Measurements from ENCODE around the gene PPFIA3. TPM values are rescaled to one million over a fixed set of nuclear protein-coding genes. Genes with fewer than 3 reads are reported as not detected.

PPFIA3 gene
- polyA plus RNA-seq, 1 of the 3 experiments (the other 2 are of a cell fraction): 5.7 TPM

- TF ChIP-seq ZBTB33 (IDR thresholded peaks at IDR 0.05; ENCODE audit: borderline replicate concordance, low read depth) (no peak), NFIC (IDR thresholded peaks at IDR 0.05; ENCODE audit: borderline replicate concordance) (peak; percentile 73; the same call in 1 of the 2 replicates), YY1 (IDR thresholded peaks at IDR 0.05; ENCODE audit: low read depth) (no peak), RCOR1 (IDR thresholded peaks at IDR 0.05; ENCODE audit: low read length) (no peak), EZH2phosphoT487 (IDR thresholded peaks at IDR 0.05; ENCODE audit: borderline replicate concordance, low read depth) (no peak), MAX (IDR thresholded peaks at IDR 0.05; ENCODE audit: low read depth) (peak; percentile 59; the same call in 1 of the 2 replicates), TEAD4 (IDR thresholded peaks at IDR 0.05; ENCODE audit: borderline replicate concordance, insufficient read depth) (no peak), ELF1 (IDR thresholded peaks at IDR 0.05) (no peak), MXI1 (IDR thresholded peaks at IDR 0.05; ENCODE audit: low read depth, low read length) (no peak), RAD21 (IDR thresholded peaks at IDR 0.05; ENCODE audit: low read length) (no peak), FOSL2 (IDR thresholded peaks at IDR 0.05; ENCODE audit: borderline replicate concordance, low read depth) (no peak)
These were observed at the start of gene PPFIA3 (continued) for GRCh38 chr19:49119411-49120324.

- Histone ChIP-seq H3K27me3 (ENCODE audit: insufficient read depth) (peaks cover 8% of the 10 kb centered on the region; the same call in 1 of the 2 replicates), H2AFZ (ENCODE audit: low read depth) (no peak overlapping the region), H3K79me2 (ENCODE audit: insufficient read depth) (no peaks in the 10 kb centered on the region), H3K9me2 (no peaks in the 10 kb centered on the region), H3K4me1 (ENCODE audit: control insufficient read depth in 1 of 2, insufficient read depth in 2 of 2, low read depth in 1 of 2, low read length in 1 of 2) (no peaks in the 10 kb centered on the region; a peak in 1 of 4 replicates), H3K27ac (ENCODE audit: low read depth in 2 of 2, low read length in 1 of 2) (no peak overlapping the region), H3K9ac (no peak overlapping the region), H3F3A (replicated peaks; ENCODE audit: insufficient read depth) (peaks cover 14% of the 10 kb centered on the region), H3K4me3 (ENCODE audit: low read depth in 2 of 2, low read length in 1 of 2) (no peak overlapping the region), H3K4me2 (no peak overlapping the region), H4K20me1 (ENCODE audit: insufficient read depth) (no peaks in the 10 kb centered on the region), H3K9me3 (no peaks in the 10 kb centered on the region), H3K36me3 (replicated peaks in 1 of 2; ENCODE audit: control insufficient read depth in 1 of 2, insufficient read depth in 2 of 2, low read length in 1 of 2) (no peaks in the 10 kb centered on the region)
- WGBS (ENCODE audit: low lambda C conversion rate): 87% methylated on average over 21 of the region's 21 CpGs
- POLR2A ChIA-PET: no interaction called here
- no peak for TF ChIP-seq RAD21 (IDR thresholded peaks at IDR 0.05; ENCODE audit: low read length)
- no peak for TF ChIP-seq MEF2A (IDR thresholded peaks at IDR 0.05; ENCODE audit: borderline replicate concordance, low read depth)
- no peak for TF ChIP-seq SIN3A (IDR thresholded peaks at IDR 0.05; ENCODE audit: borderline replicate concordance, low read depth, low read length)
- TF ChIP-seq REST (IDR thresholded peaks at IDR 0.05; ENCODE audit: low read depth, low read length): no peak
- TF ChIP-seq GATA2 (CRISPR knock-in tag; IDR thresholded peaks at IDR 0.05): no peak
- no peak for TF ChIP-seq NRF1 (IDR thresholded peaks at IDR 0.05; ENCODE audit: low read depth, low read length)
- TF ChIP-seq PBX3 (IDR thresholded peaks at IDR 0.05): no peak
- TF ChIP-seq FOXJ3 (CRISPR knock-in tag; IDR thresholded peaks at IDR 0.05): no peak
- TF ChIP-seq EZH2phosphoT487 (IDR thresholded peaks at IDR 0.05; ENCODE audit: borderline replicate concordance, low read depth): no peak
- no peak for TF ChIP-seq MAX (IDR thresholded peaks at IDR 0.05; ENCODE audit: low read depth)
- no peak for TF ChIP-seq ZBTB33 (IDR thresholded peaks at IDR 0.05; ENCODE audit: borderline replicate concordance, low read depth)
- no peak for DNase-seq
- CTCF ChIA-PET: interaction anchor here (1.1 to 2.6 kb wide), 5 partner anchors 10 to 155 kb away, joined by 5 to 14 read pairs (median 6); no protein-coding TSS in a partner anchor
These were observed 48.9 kb upstream of the PPFIA3 start for GRCh38 chr19:49070416-49070815.
